K562 (cell line): ENCODE measurements around the gene GLT6D1. TPM values are rescaled to one million over a fixed set of nuclear protein-coding genes. Genes with fewer than 3 reads are reported as not detected.

Experiments
- ATAC-seq: fragments of 200-7000 bp; cut with Tn5 transposase; 3 replicates; pipeline ENCODE4 v1.9.1; 2020; ENCODE audit warnings: moderate library complexity
- BruUV-seq: library from RNA; stranded (reverse); fragments of 400-500 nt; replicated peaks from 2 replicates; lab custom pipeline; 2021; lab: Mats Ljungman, UMichigan
- CTCF ChIA-PET: fragments of 300-600 bp; formaldehyde crosslinking; extraction: SDS; loops from one replicate; lab custom pipeline; 2021; ENCODE audit warnings: low intra/inter-chr PET ratio; lab: Yijun Ruan, JAX
- POLR2A ChIA-PET: fragments of 300-600, 350-650 bp; sonication (Branson Sonifier 250); formaldehyde crosslinking; extraction: SDS; loops from one replicate; lab custom pipeline; 2021; ENCODE audit warnings: antibody characterized with exemption, inconsistent platforms; lab: Yijun Ruan, JAX
- DNase-seq, 4 experiments: peaks; one replicate each; pipeline versions ENCODE4 v3.0.0 to v3.0.0-alpha.2; 2011 to 2018; ENCODE audit warnings: low spot score in 3 of 4, mixed read lengths in 3 of 4; ENCODE audit errors: extremely low read depth in 1 of 4
- FAIRE-seq: peaks from 2 replicates; lab custom pipeline; 2011; peaks lifted over from hg19 to GRCh38; lab: Jason Lieb, UNC
- H2AFZ ChIP-seq: 2 replicates; pipeline ENCODE4 v1.6.0; 2011; ENCODE audit warnings: low read depth, low read length, control low read depth, inconsistent platforms
- H3K27ac ChIP-seq: fragments of 200-600 bp; 3 replicates; pipeline ENCODE4 v1.8.0; 2011; ENCODE audit warnings: low read depth, mild to moderate bottlenecking, control low read depth, inconsistent platforms, low read length, moderate library complexity, mixed read lengths; ENCODE audit errors: extremely low read depth
- H3K27me3 ChIP-seq, 2 experiments: fragments of 300-600 bp in 1 of 2; 2 replicates in 1 of 2; 3 replicates in 1 of 2; pipeline versions ENCODE4 v1.6.0 to v1.8.0; 2011; ENCODE audit warnings: inconsistent platforms in 2 of 2, low read length in 2 of 2, mild to moderate bottlenecking in 1 of 2, mixed read lengths in 1 of 2, moderate library complexity in 1 of 2; ENCODE audit not compliant: control insufficient read depth in 2 of 2, insufficient read depth in 2 of 2
- H3K36me3 ChIP-seq: fragments of 300-600 bp; 3 replicates; pipeline ENCODE4 v1.8.0; 2011; ENCODE audit warnings: mild to moderate bottlenecking, low read length, inconsistent platforms; ENCODE audit not compliant: control insufficient read depth, insufficient read depth
- H3K4me1 ChIP-seq, 2 experiments: fragments of 200-600 bp in 1 of 2; replicated peaks in 1 of 2; 2 replicates in 1 of 2; 3 replicates in 1 of 2; pipeline versions ENCODE4 v1.5.1 to v1.8.0; 2011; ENCODE audit warnings: inconsistent platforms in 2 of 2, low read length in 2 of 2, mild to moderate bottlenecking in 1 of 2, mixed read lengths in 1 of 2, moderate library complexity in 1 of 2; ENCODE audit not compliant: control insufficient read depth in 2 of 2, insufficient read depth in 2 of 2
- H3K4me2 ChIP-seq: 2 replicates; pipeline ENCODE4 v1.6.1; 2011; ENCODE audit warnings: low read length, control low read depth, inconsistent platforms, mixed read lengths; ENCODE audit not compliant: insufficient read depth
- H3K4me3 ChIP-seq: fragments of 200-600 bp; sonication (generic), shearing (Covaris generic); 2 replicates; pipeline ENCODE4 v1.5.1; 2016; ENCODE audit warnings: control low read depth, inconsistent platforms
- H3K79me2 ChIP-seq: fragments of 200-600 bp; 3 replicates; pipeline ENCODE4 v1.8.0; 2011; ENCODE audit warnings: low read length, inconsistent platforms; ENCODE audit not compliant: control insufficient read depth, insufficient read depth
- H3K9ac ChIP-seq, 2 experiments: 2 replicates each; pipeline versions ENCODE4 v1.6.0 to v1.6.1; 2011; ENCODE audit warnings: low read depth in 2 of 2, low read length in 2 of 2, control low read depth in 1 of 2, inconsistent platforms in 1 of 2, mild to moderate bottlenecking in 1 of 2, mixed read lengths in 1 of 2; ENCODE audit not compliant: insufficient read depth in 1 of 2
- H3K9me1 ChIP-seq: one replicate; pipeline ENCODE4 v1.6.0; 2011; ENCODE audit warnings: inconsistent platforms, mild to moderate bottlenecking, low read length, moderate library complexity; ENCODE audit not compliant: control insufficient read depth, insufficient read depth
- H3K9me3 ChIP-seq: replicated peaks from 2 replicates; pipeline ENCODE4 v1.5.1; 2011; ENCODE audit warnings: low read depth, low read length, inconsistent platforms; ENCODE audit not compliant: control insufficient read depth, insufficient read depth
- H4K20me1 ChIP-seq: replicated peaks from 2 replicates; pipeline ENCODE4 v1.6.1; 2011; ENCODE audit warnings: low read length, inconsistent platforms, mixed read lengths; ENCODE audit not compliant: control insufficient read depth, insufficient read depth
- BRF1 ChIP-seq: IDR thresholded peaks from 3 replicates; pipeline ENCODE4 v1.6.1; 2011; ENCODE audit warnings: borderline replicate concordance, mild to moderate bottlenecking; ENCODE audit not compliant: insufficient read length; ENCODE audit errors: extremely low read depth
- DACH1 ChIP-seq: fragments of 450-650 bp; IDR thresholded peaks from 2 replicates; pipeline ENCODE4 v1.6.1; 2018; ENCODE audit not compliant: partially characterized antibody
- EP300 ChIP-seq: IDR thresholded peaks from 2 replicates; pipeline ENCODE4 v1.6.1; 2012; ENCODE audit warnings: low read length, improper control_type of control experiment
- KHSRP ChIP-seq: fragments of 450-650 bp; IDR thresholded peaks from 2 replicates; pipeline ENCODE4 v1.6.1; 2017
- L3MBTL2 ChIP-seq: fragments of 450-650 bp; IDR thresholded peaks from 2 replicates; pipeline ENCODE4 v1.6.1; 2016; ENCODE audit warnings: mild to moderate bottlenecking, moderate library complexity
- MTA2 ChIP-seq: fragments of 450-650 bp; IDR thresholded peaks from 2 replicates; pipeline ENCODE4 v1.6.1; 2016; ENCODE audit warnings: low read depth
- PATZ1 ChIP-seq: fragments of 250-450 bp; sonication (Bioruptor Pico); IDR thresholded peaks from 2 replicates; pipeline ENCODE4 v1.5.0; 2020; ENCODE audit warnings: mild to moderate bottlenecking, borderline replicate concordance
- POLR3G ChIP-seq: IDR thresholded peaks from 2 replicates; pipeline ENCODE4 v1.6.1; 2011; ENCODE audit not compliant: insufficient read length, insufficient replicate concordance; ENCODE audit errors: extremely low read depth
- SP2 ChIP-seq: IDR thresholded peaks from 2 replicates; pipeline ENCODE4 v1.6.1; 2011; ENCODE audit warnings: mild to moderate bottlenecking, low read depth, low read length, moderate library complexity; ENCODE audit not compliant: poor library complexity, severe bottlenecking; ENCODE audit errors: extremely low read depth
- TCF7 ChIP-seq: sonication (generic); IDR thresholded peaks from 2 replicates; pipeline ENCODE4 v1.6.1; 2016; ENCODE audit warnings: antibody characterized with exemption, borderline replicate concordance
- THRAP3 ChIP-seq: fragments of 450-650 bp; IDR thresholded peaks from 2 replicates; pipeline ENCODE4 v1.6.1; 2016; ENCODE audit warnings: mild to moderate bottlenecking, inconsistent platforms, borderline replicate concordance
- ZNF12 ChIP-seq: sonication (generic); formaldehyde crosslinking; IDR thresholded peaks from 2 replicates; pipeline ENCODE4 v1.4.0; 2020; ENCODE audit warnings: mild to moderate bottlenecking, missing genetic modification reagents
- ZNF121 ChIP-seq: sonication (generic); formaldehyde crosslinking; conservative IDR thresholded peaks from 2 replicates; pipeline ENCODE4 v1.8.0; 2022; ENCODE audit warnings: missing genetic modification reagents
- ZNF134 ChIP-seq: fragments of 250-450 bp; sonication (Bioruptor Pico); conservative IDR thresholded peaks from 2 replicates; pipeline ENCODE4 v1.4.0; 2020
- ZNF224 ChIP-seq: sonication (generic); formaldehyde crosslinking; IDR thresholded peaks from 2 replicates; pipeline ENCODE4 v1.8.0; 2022; ENCODE audit warnings: mild to moderate bottlenecking, missing genetic modification reagents
- ZNF263 ChIP-seq: sonication (generic); formaldehyde crosslinking; IDR thresholded peaks from 2 replicates; pipeline ENCODE4 v1.8.0; 2022; ENCODE audit warnings: mild to moderate bottlenecking, missing genetic modification reagents, borderline replicate concordance
- WGBS: fragments of 100-300 bp; shearing (Covaris generic); methylation state at CpG from one replicate; pipeline ENCODE4 v1.1.6; 2016; ENCODE audit warnings: low coverage, mixed read lengths; ENCODE audit not compliant: insufficient coverage; ENCODE audit errors: missing lambda C conversion rate; 5-methylcytosine and 5-hydroxymethylcytosine counted together
- in situ Hi-C: fragments of 300-500 bp; cut with MboI; formaldehyde crosslinking; loops from 4 replicates; pipeline ENCODE4 v1.15.0; 2018; ENCODE audit warnings: inconsistent platforms, mixed read lengths
- intact Hi-C: fragments of 100-400 bp; cut with micrococcal nuclease; formaldehyde crosslinking; loops from 2 replicates; pipeline ENCODE4 v1.14.2; 2022
- polyA plus RNA-seq, 8 experiments: library from polyadenylated mRNA; depleted of rRNA in 4 of 8; stranded (reverse) in 5 of 8; unstranded in 3 of 8; fragments of >200 nt; fragmentation: Nextera tagmentation in 2 of 8; fragmentation: Illumina TruSeq in 1 of 8; extraction: Ambion mirVana in 2 of 8; extraction: Trizol in 1 of 8; gene quantifications; 2 replicates each; pipeline versions ENCODE4 v1.2.1 to v1.2.3, GENCODE V29; 2011 to 2014; ENCODE audit warnings: inconsistent platforms in 1 of 8, missing spikeins in 1 of 8
- total RNA-seq, 7 experiments: library from RNA; depleted of rRNA in 6 of 7; stranded (reverse); fragments of >200 nt in 6 of 7; fragmentation: Illumina TruSeq in 2 of 7; extraction: Trizol in 2 of 7; gene quantifications; 2 replicates each; pipeline versions ENCODE4 v1.2.1 to v1.2.3, GENCODE V29; 2011 to 2021; ENCODE audit warnings: low replicate concordance in 1 of 7
- TF ChIP-seq, protein P1 (sequence below): sonication (generic); formaldehyde crosslinking; IDR thresholded peaks from 2 replicates; pipeline ENCODE4 v1.9.0; 2022; ENCODE audit warnings: mild to moderate bottlenecking, missing genetic modification reagents
- TF ChIP-seq, protein P2 (sequence below): fragments of 450-650 bp; IDR thresholded peaks from 2 replicates; pipeline ENCODE4 v1.6.1; 2014; ENCODE audit warnings: low read depth, mild to moderate bottlenecking, moderate library complexity, borderline replicate concordance

Gene GLT6D1
- total and polyA plus RNA-seq, 9 of the 15 experiments (the other 6 are each of a cell fraction or from before 2014, with no cell fraction given), result not detected

DNA sequence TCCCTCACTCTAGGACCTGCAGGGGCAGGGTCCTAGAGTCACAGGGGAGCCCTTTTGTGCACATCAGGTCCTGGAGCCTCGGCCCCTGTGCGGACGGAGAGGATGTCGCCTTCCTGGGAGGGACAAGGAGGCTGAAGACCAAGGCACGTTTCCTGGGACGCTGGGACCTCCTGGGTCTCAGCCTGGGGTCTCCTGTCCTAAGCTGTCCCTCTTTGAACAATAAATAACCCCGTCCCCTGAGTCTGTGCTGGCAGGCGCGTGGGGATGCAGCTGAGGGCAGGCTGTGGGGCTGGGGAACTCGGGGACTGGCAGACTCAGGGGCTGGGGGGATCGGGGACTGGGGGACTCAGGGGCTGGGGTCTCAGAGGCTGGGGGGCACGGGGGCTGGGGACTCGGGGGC is 46.7 kb downstream of the GLT6D1 start (continued):
- no peak for TF ChIP-seq POLR3G
- TF ChIP-seq TCF7, result no peak
- TF ChIP-seq, all 486 proteins: peak for 0

DNA sequence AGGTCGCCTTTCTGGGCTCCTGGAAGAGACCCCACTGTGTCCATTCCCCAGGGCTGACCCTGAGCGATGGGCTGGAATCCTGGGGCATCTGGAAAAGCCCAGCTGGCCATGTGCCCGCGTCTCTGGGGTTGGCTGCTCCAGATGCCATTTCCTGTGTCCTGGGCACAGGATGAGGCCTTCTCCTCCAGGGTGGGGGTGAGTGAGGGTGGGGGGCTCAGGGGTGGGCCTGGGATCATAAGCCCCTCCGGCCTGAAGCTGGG is 47.1 kb downstream of the GLT6D1 start:
- intact Hi-C loops (no loop called here), in situ Hi-C loops (no loop called here)
- Histone ChIP-seq H3K79me2 (no peaks in the 10 kb centered on the region), H3K36me3 (no peaks in the 10 kb centered on the region), H3K4me3 (no peak overlapping the region), H3K9me1 (no peaks in the 10 kb centered on the region), H2AFZ (no peak overlapping the region), H3K4me2 (no peak overlapping the region), H3K27ac (no peak overlapping the region), H3K27me3 (peaks cover 7 to 28% of the 10 kb centered on the region in 2 experiments; a peak in 3 of 5 replicates), H3K9me3 (no peaks in the 10 kb centered on the region), H3K9ac (no peak overlapping the region), H4K20me1 (no peaks in the 10 kb centered on the region), H3K4me1 (peaks cover 6 to 26% of the 10 kb centered on the region in 2 experiments; a peak in 2 of 5 replicates)
- ChIA-PET POLR2A (interaction anchor here (0.7 kb wide), 1 partner anchor 30 kb away, joined by 3 read pairs; the partner anchor contains the start of gene PAEP), CTCF (no interaction called here)
- no peak for ATAC-seq
- FAIRE-seq, result no peak
- no TSS peak for BruUV-seq
- TF ChIP-seq ZNF263 (CRISPR knock-in tag) (no peak), THRAP3 (no peak), ZNF134 (CRISPR knock-in tag) (no peak), MTA2 (no peak), KHSRP (no peak), ZNF121 (CRISPR knock-in tag) (no peak), DACH1 (no peak), BRF1 (no peak), ZNF224 (CRISPR knock-in tag) (no peak), ZNF12 (no peak), EP300 (no peak), PATZ1 (CRISPR knock-in tag) (no peak), SP2 (no peak), L3MBTL2 (no peak)
- TF ChIP-seq, protein P1, sequence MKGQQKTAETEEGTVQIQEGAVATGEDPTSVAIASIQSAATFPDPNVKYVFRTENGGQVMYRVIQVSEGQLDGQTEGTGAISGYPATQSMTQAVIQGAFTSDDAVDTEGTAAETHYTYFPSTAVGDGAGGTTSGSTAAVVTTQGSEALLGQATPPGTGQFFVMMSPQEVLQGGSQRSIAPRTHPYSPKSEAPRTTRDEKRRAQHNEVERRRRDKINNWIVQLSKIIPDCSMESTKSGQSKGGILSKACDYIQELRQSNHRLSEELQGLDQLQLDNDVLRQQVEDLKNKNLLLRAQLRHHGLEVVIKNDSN, result no peak
- TF ChIP-seq, protein P2, sequence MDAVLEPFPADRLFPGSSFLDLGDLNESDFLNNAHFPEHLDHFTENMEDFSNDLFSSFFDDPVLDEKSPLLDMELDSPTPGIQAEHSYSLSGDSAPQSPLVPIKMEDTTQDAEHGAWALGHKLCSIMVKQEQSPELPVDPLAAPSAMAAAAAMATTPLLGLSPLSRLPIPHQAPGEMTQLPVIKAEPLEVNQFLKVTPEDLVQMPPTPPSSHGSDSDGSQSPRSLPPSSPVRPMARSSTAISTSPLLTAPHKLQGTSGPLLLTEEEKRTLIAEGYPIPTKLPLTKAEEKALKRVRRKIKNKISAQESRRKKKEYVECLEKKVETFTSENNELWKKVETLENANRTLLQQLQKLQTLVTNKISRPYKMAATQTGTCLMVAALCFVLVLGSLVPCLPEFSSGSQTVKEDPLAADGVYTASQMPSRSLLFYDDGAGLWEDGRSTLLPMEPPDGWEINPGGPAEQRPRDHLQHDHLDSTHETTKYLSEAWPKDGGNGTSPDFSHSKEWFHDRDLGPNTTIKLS, result no peak
- no peak for DNase-seq
- 0% methylated on average over 4 of the region's 5 CpGs for WGBS
